Measurements from ENCODE around the gene ADTRP. TPM values are rescaled to one million over a fixed set of nuclear protein-coding genes. Genes with fewer than 3 reads are reported as not detected.

Gene ADTRP
- total and polyA plus RNA-seq, 12 donors: 0.20 to 1.1 (median 0.35) TPM; not detected in 5

GRCh38 chr6:11755725-11756124 lies 22.9 kb downstream of the ADTRP start:
- no peaks in the 10 kb centered on the region for H3K36me3 ChIP-seq (replicated peaks in 1 of 2)
- H3K4me1 ChIP-seq (replicated peaks in 1 of 2): peaks cover 11 to 12% of the 10 kb centered on the region in 2 donors
- no peak for DNase-seq
- no peak overlapping the region for H3K27ac ChIP-seq
- no peaks in the 10 kb centered on the region for H3K27me3 ChIP-seq
- WGBS, 4 donors: 86 to 100% (median 92%) methylated on average over 1 of the region's 1 CpG
- no peak overlapping the region for H3K4me3 ChIP-seq
- no peaks in the 10 kb centered on the region for H3K9me3 ChIP-seq (replicated peaks in 1 of 3)
- intact Hi-C loops (cut with DNase I): no loop called here
- TF ChIP-seq CTCF (IDR thresholded peaks at IDR 0.05): no peak

- Histone ChIP-seq H3K9me3 (replicated peaks in 1 of 3) (no peaks in the 10 kb centered on the region), H3K27me3 (no peaks in the 10 kb centered on the region), H3K4me3 (no peak overlapping the region), H3K4me1 (replicated peaks in 1 of 2) (peaks cover 2 to 3% of the 10 kb centered on the region in 2 donors), H3K36me3 (replicated peaks in 1 of 2) (no peaks in the 10 kb centered on the region), H3K27ac (no peak overlapping the region)
- intact Hi-C loops (cut with DNase I): no loop called here
- WGBS, 4 donors: 67 to 83% (median 70%) methylated on average over 7 of the region's 7 CpGs
- peak in 2 of 7 donors; percentile 33 to 50 for DNase-seq
- TF ChIP-seq CTCF (IDR thresholded peaks at IDR 0.05) (no peak), POLR2A (IDR thresholded peaks at IDR 0.05) (no peak)
These were observed 23.9 kb downstream of the ADTRP start for GRCh38 chr6:11754625-11755271.

GRCh38 chr6:11753798-11754197 lies 24.8 kb downstream of the ADTRP start:
- intact Hi-C loops (cut with DNase I): no loop called here
- no peaks in the 10 kb centered on the region for H3K36me3 ChIP-seq (replicated peaks in 1 of 2)
- no peaks in the 10 kb centered on the region for H3K27me3 ChIP-seq
- 92 to 96% (median 93%) methylated on average over 4 of the region's 4 CpGs for WGBS, 4 donors
- H3K4me1 ChIP-seq (replicated peaks in 1 of 2): no peaks in the 10 kb centered on the region
- H3K4me3 ChIP-seq: no peak overlapping the region
- no peak for TF ChIP-seq CTCF (IDR thresholded peaks at IDR 0.05)
- no peak for TF ChIP-seq POLR2A (IDR thresholded peaks at IDR 0.05)
- no peak overlapping the region for H3K27ac ChIP-seq
- no peaks in the 10 kb centered on the region for H3K9me3 ChIP-seq (replicated peaks in 1 of 3)
- no peak for DNase-seq

GRCh38 chr6:11752360-11752759 lies 26.2 kb downstream of the ADTRP start:
- Histone ChIP-seq H3K27me3 (no peaks in the 10 kb centered on the region), H3K4me1 (replicated peaks in 1 of 2) (no peaks in the 10 kb centered on the region), H3K27ac (no peak overlapping the region), H3K9me3 (replicated peaks in 1 of 3) (no peaks in the 10 kb centered on the region), H3K4me3 (no peak overlapping the region), H3K36me3 (replicated peaks in 1 of 2) (no peaks in the 10 kb centered on the region)
- TF ChIP-seq POLR2A (IDR thresholded peaks at IDR 0.05): no peak
- no peak for TF ChIP-seq CTCF (IDR thresholded peaks at IDR 0.05)
- intact Hi-C loops (cut with DNase I): no loop called here
- no peak for DNase-seq
- WGBS, 4 donors: 70 to 95% (median 82%) methylated on average over 1 of the region's 1 CpG
